CD4-positive, alpha-beta T cell treated with Interleukin-2 at 100 ng/mL for 4 hours (primary cell): ENCODE data around the gene PRDM1.

Experiments used
- DNase-seq: peaks from one replicate; pipeline ENCODE4 v3.0.0-alpha.2; 2020; ENCODE audit warnings: low spot score

The PRDM1 gene

GRCh38 chr6:106070636-106071035 is 15.5 kb upstream of the PRDM1 start:
- DNase-seq = no peak

GRCh38 chr6:106072501-106073090 is 13.5 kb upstream of the PRDM1 start:
- DNase-seq = no peak

- no peak for DNase-seq
Measured at GRCh38 chr6:106074146-106074545, 12.0 kb upstream of the PRDM1 start.

- DNase-seq = no peak
Measured at GRCh38 chr6:106076139-106076538, 10.0 kb upstream of the PRDM1 start.

- no peak for DNase-seq
Measured at GRCh38 chr6:106077170-106077569, 9.0 kb upstream of the PRDM1 start.

- no peak for DNase-seq
Measured at GRCh38 chr6:106077881-106078280, 8.3 kb upstream of the PRDM1 start.

- DNase-seq = no peak
Measured at GRCh38 chr6:106079961-106080762, 6.0 kb upstream of the PRDM1 start.

- no peak for DNase-seq
Measured at GRCh38 chr6:106080763-106081095, 5.4 kb upstream of the PRDM1 start.

GRCh38 chr6:106081715-106082114 is 4.4 kb upstream of the PRDM1 start:
- no peak for DNase-seq

- no peak for DNase-seq
Measured at GRCh38 chr6:106082735-106083398, 3.3 kb upstream of the PRDM1 start.

GRCh38 chr6:106083618-106084017 is 2.5 kb upstream of the PRDM1 start:
- DNase-seq = no peak

- peak; percentile 44 for DNase-seq
Measured at GRCh38 chr6:106084106-106084988, 1.8 kb upstream of the PRDM1 start.

- no peak for DNase-seq
Measured at GRCh38 chr6:106084989-106085691, 996 bp upstream of the PRDM1 start.

GRCh38 chr6:106085692-106085983 is 498 bp upstream of the PRDM1 start:
- no peak for DNase-seq

- no peak for DNase-seq
Measured at GRCh38 chr6:106086814-106087175, 659 bp downstream of the PRDM1 start.

- no peak for DNase-seq
Measured at GRCh38 chr6:106087548-106088325, 1.6 kb downstream of the PRDM1 start.

GRCh38 chr6:106090001-106090400 is 3.9 kb downstream of the PRDM1 start:
- DNase-seq = peak; percentile 61

- DNase-seq = no peak
Measured at GRCh38 chr6:106092279-106092678, 6.1 kb downstream of the PRDM1 start.

- peak; percentile 72 for DNase-seq
Measured at GRCh38 chr6:106094261-106094963, 8.3 kb downstream of the PRDM1 start.

GRCh38 chr6:106094964-106095335 is 8.8 kb downstream of the PRDM1 start:
- no peak for DNase-seq
